Tibial nerve (tissue), 3 donors: ENCODE results near the gene PPIL4.

Experiments used
- CTCF ChIP-seq, 5 experiments: fragments of 200-600 bp in 3 of 5; fragments of 450-650 bp in 2 of 5; sonication (generic) in 3 of 5; IDR thresholded peaks; one replicate each; pipeline ENCODE4 v1.5.1; 2016 to 2019; ENCODE audit warnings: antibody characterized with exemption in 5 of 5, mild to moderate bottlenecking in 3 of 5, moderate library complexity in 2 of 5
- POLR2A ChIP-seq, 2 donors: fragments of 450-650 bp; IDR thresholded peaks; one replicate each; pipeline ENCODE4 v1.6.1; 2017; ENCODE audit warnings: antibody characterized with exemption in 2 of 2, mild to moderate bottlenecking in 2 of 2, moderate library complexity in 2 of 2

- TF ChIP-seq CTCF (IDR thresholded peaks at IDR 0.05) = peak in 1 of 5 experiments; percentile 12
- peak in 1 of 2 donors; percentile 61 for TF ChIP-seq POLR2A (IDR thresholded peaks at IDR 0.05)
Observed at GRCh38 chr6:149566410-149567193, 20.8 kb upstream of the PPIL4 start.
